ENCODE measurements around the gene APOB.

DNA sequence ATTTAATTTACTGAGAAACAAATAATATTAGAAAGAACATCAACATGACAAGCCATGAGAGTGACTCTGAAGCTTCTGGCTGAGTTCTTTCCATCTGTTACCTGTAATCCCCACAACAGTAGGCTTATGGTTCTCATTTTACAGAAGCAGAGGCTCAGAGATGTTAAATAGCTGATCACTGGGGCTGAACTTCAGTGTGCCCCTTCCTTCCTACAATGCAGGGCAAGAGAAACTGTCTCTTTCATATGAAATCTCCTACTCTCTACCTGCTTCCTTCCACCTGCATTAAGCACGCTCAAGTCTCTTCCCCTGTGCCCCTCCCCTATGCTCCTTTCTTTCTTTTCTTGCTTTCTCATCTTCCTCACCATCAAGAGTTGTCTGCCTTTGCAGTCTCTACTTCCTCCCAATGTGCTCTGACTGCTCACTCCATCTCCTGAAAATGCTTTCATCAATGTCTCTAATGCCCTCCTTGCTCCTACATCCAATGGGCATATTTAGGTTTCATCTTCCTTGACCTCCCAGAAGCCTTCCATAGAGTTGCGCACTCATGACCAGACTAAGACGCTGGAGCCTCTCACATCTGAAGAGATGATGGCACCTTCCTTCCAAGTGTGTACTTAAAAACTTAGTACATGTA lies 23.7 kb downstream of the APOB start:
- TF ChIP-seq, protein P1, sequence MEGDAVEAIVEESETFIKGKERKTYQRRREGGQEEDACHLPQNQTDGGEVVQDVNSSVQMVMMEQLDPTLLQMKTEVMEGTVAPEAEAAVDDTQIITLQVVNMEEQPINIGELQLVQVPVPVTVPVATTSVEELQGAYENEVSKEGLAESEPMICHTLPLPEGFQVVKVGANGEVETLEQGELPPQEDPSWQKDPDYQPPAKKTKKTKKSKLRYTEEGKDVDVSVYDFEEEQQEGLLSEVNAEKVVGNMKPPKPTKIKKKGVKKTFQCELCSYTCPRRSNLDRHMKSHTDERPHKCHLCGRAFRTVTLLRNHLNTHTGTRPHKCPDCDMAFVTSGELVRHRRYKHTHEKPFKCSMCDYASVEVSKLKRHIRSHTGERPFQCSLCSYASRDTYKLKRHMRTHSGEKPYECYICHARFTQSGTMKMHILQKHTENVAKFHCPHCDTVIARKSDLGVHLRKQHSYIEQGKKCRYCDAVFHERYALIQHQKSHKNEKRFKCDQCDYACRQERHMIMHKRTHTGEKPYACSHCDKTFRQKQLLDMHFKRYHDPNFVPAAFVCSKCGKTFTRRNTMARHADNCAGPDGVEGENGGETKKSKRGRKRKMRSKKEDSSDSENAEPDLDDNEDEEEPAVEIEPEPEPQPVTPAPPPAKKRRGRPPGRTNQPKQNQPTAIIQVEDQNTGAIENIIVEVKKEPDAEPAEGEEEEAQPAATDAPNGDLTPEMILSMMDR (IDR thresholded peaks at IDR 0.05): no peak
- no peak for TF ChIP-seq ZFX (IDR thresholded peaks at IDR 0.05; ENCODE audit: borderline replicate concordance)
